HEK293 (cell line): Measurements from ENCODE around the gene CRYZ.

ENCODE experiments used
- CTCF ChIA-PET: fragments of 350-600 bp; formaldehyde crosslinking; extraction: SDS; loops from one replicate; lab custom pipeline; 2021; ENCODE audit warnings: antibody characterized with exemption; lab: Yijun Ruan, JAX
- POLR2A ChIA-PET: fragments of 300-600 bp; formaldehyde crosslinking; extraction: SDS; loops from one replicate; lab custom pipeline; 2020; ENCODE audit warnings: antibody characterized with exemption, inconsistent platforms; lab: Yijun Ruan, JAX
- H3K27ac ChIP-seq: fragments of 200-500 bp; sonication (Bioruptor generic); 2 replicates; pipeline ENCODE4 v1.5.1; 2014; ENCODE audit warnings: low read depth, low read length, control low read depth, inconsistent platforms; ENCODE audit errors: extremely low read depth
- H3K36me3 ChIP-seq, 2 experiments: fragments of 200-500 bp in 1 of 2; sonication (Bioruptor generic) in 1 of 2; 1 replicate in 1 of 2; 2 replicates in 1 of 2; pipeline ENCODE4 v1.5.1; 2014 to 2017; ENCODE audit warnings: inconsistent platforms in 2 of 2, low read length in 2 of 2; ENCODE audit not compliant: control insufficient read depth in 2 of 2, insufficient read depth in 1 of 2
- H3K4me1 ChIP-seq: fragments of 200-500 bp; sonication (Bioruptor generic); 2 replicates; pipeline ENCODE4 v1.5.1; 2014; ENCODE audit warnings: mild to moderate bottlenecking, low read length, inconsistent platforms; ENCODE audit not compliant: control insufficient read depth, insufficient read depth
- H3K4me3 ChIP-seq: 2 replicates; pipeline ENCODE4 v1.5.1; 2011; ENCODE audit warnings: low read depth, mild to moderate bottlenecking, control low read depth, low read length, moderate library complexity
- H3K9me3 ChIP-seq: fragments of 200-500 bp; sonication (Bioruptor generic); 2 replicates; pipeline ENCODE4 v1.5.1; 2014; ENCODE audit warnings: low read depth, low read length, inconsistent platforms; ENCODE audit not compliant: control insufficient read depth, insufficient read depth
- FEZF1 ChIP-seq: fragments of 450-650 bp; formaldehyde crosslinking; IDR thresholded peaks from 2 replicates; pipeline ENCODE4 v1.5.1; 2016; ENCODE audit warnings: missing biosample characterization, missing genetic modification characterization
- MEIS1 ChIP-seq: sonication (generic); formaldehyde crosslinking; IDR thresholded peaks from 2 replicates; pipeline ENCODE4 v1.8.1; 2022; ENCODE audit warnings: missing genetic modification reagents, mild to moderate bottlenecking, borderline replicate concordance
- TRIM28 ChIP-seq: IDR thresholded peaks from 2 replicates; pipeline ENCODE4 v1.6.1; 2011; ENCODE audit warnings: low read length, control low read depth, borderline replicate concordance
- ZEB2 ChIP-seq: fragments of 450-650 bp; formaldehyde crosslinking; IDR thresholded peaks from 2 replicates; pipeline ENCODE4 v1.5.1; 2016; ENCODE audit warnings: missing biosample characterization, missing genetic modification characterization
- ZNF10 ChIP-seq: fragments of 450-650 bp; formaldehyde crosslinking; IDR thresholded peaks from 2 replicates; pipeline ENCODE4 v1.5.1; 2017; ENCODE audit warnings: missing biosample characterization, missing genetic modification characterization
- ZNF112 ChIP-seq: fragments of 450-650 bp; formaldehyde crosslinking; IDR thresholded peaks from 2 replicates; pipeline ENCODE4 v1.5.0; 2017; ENCODE audit warnings: missing biosample characterization, missing genetic modification characterization
- ZNF174 ChIP-seq: fragments of 450-650 bp; formaldehyde crosslinking; IDR thresholded peaks from 2 replicates; pipeline ENCODE4 v1.5.0; 2017; ENCODE audit warnings: missing biosample characterization, mild to moderate bottlenecking, missing genetic modification characterization
- ZNF2 ChIP-seq: fragments of 450-650 bp; formaldehyde crosslinking; IDR thresholded peaks from 2 replicates; pipeline ENCODE4 v1.5.1; 2016; ENCODE audit warnings: missing biosample characterization, missing genetic modification characterization
- ZNF274 ChIP-seq, 2 experiments: fragments of 200-500 bp in 1 of 2; fragments of 450-650 bp in 1 of 2; sonication (Bioruptor generic) in 1 of 2; formaldehyde crosslinking in 1 of 2; IDR thresholded peaks; 2 replicates each; pipeline versions ENCODE4 v1.5.1 to v1.6.1; 2014 to 2016; ENCODE audit warnings: borderline replicate concordance in 1 of 2, inconsistent platforms in 1 of 2, low read length in 1 of 2, missing biosample characterization in 1 of 2, missing genetic modification characterization in 1 of 2
- ZNF311 ChIP-seq: fragments of 450-650 bp; formaldehyde crosslinking; IDR thresholded peaks from 2 replicates; pipeline ENCODE4 v1.5.1; 2017; ENCODE audit warnings: missing biosample characterization, missing genetic modification characterization, borderline replicate concordance
- ZNF350 ChIP-seq: fragments of 450-650 bp; formaldehyde crosslinking; IDR thresholded peaks from 2 replicates; pipeline ENCODE4 v1.5.0; 2017; ENCODE audit warnings: missing biosample characterization, mild to moderate bottlenecking, missing genetic modification characterization
- ZNF423 ChIP-seq: fragments of 450-650 bp; formaldehyde crosslinking; IDR thresholded peaks from 2 replicates; pipeline ENCODE4 v1.5.1; 2016; ENCODE audit warnings: missing biosample characterization, missing genetic modification characterization
- ZNF426 ChIP-seq: fragments of 450-650 bp; formaldehyde crosslinking; IDR thresholded peaks from 2 replicates; pipeline ENCODE4 v1.5.1; 2017; ENCODE audit warnings: missing biosample characterization, missing genetic modification characterization, mild to moderate bottlenecking, inconsistent platforms, moderate library complexity
- ZNF521 ChIP-seq: fragments of 450-650 bp; formaldehyde crosslinking; IDR thresholded peaks from 2 replicates; pipeline ENCODE4 v1.5.1; 2017; ENCODE audit warnings: missing biosample characterization, mild to moderate bottlenecking, missing genetic modification characterization
- ZNF555 ChIP-seq: fragments of 450-650 bp; formaldehyde crosslinking; conservative IDR thresholded peaks from 2 replicates; pipeline ENCODE4 v1.5.1; 2017; ENCODE audit warnings: missing biosample characterization, mild to moderate bottlenecking, missing genetic modification characterization, inconsistent platforms
- TF ChIP-seq, protein P1 (sequence below): fragments of 450-650 bp; IDR thresholded peaks from 2 replicates; pipeline ENCODE4 v1.5.1; 2018; ENCODE audit warnings: missing biosample characterization, mild to moderate bottlenecking, missing genetic modification characterization
- TF ChIP-seq, protein P2 (sequence below): fragments of 450-650 bp; formaldehyde crosslinking; IDR thresholded peaks from 2 replicates; pipeline ENCODE4 v1.5.1; 2016; ENCODE audit warnings: missing biosample characterization, missing genetic modification characterization, low read depth
- TF ChIP-seq, protein P3 (sequence below): fragments of 450-650 bp; formaldehyde crosslinking; conservative IDR thresholded peaks from 2 replicates; pipeline ENCODE4 v1.5.1; 2016; ENCODE audit warnings: low read depth, missing biosample characterization, missing genetic modification characterization
- TF ChIP-seq, protein P4 (sequence below): fragments of 450-650 bp; formaldehyde crosslinking; IDR thresholded peaks from 2 replicates; pipeline ENCODE4 v1.5.1; 2016; ENCODE audit warnings: missing biosample characterization, missing genetic modification characterization
- TF ChIP-seq, protein P5 (sequence below): fragments of 450-650 bp; formaldehyde crosslinking; IDR thresholded peaks from 2 replicates; pipeline ENCODE4; 2016; ENCODE audit warnings: missing biosample characterization, missing genetic modification characterization

The CRYZ gene

DNA sequence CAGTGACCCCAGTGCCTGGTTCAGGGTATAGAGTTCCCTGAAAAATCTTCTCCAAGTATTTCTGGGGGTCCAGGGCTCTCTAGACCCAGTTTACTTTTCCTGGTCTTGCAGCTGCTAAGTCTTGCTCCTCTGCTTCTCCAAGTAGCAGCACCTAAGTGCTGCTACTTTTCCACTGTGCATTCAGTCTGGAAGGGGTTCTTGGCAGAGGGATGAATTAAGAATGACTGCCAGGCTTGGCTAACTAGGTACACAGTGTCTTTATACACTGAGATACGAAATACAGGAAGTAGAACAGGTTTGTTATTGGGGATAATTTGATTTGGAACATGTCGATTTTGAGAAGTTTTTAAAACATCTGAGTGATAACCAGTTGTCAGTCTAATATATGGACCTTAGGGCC, 35.0 kb downstream of the CRYZ start:
- Histone ChIP-seq H3K36me3 (peaks cover 0 to 3% of the 10 kb centered on the region in 2 experiments; a peak in 1 of 3 replicates), H3K4me3 (no peak overlapping the region)
- TF ChIP-seq, protein P1, sequence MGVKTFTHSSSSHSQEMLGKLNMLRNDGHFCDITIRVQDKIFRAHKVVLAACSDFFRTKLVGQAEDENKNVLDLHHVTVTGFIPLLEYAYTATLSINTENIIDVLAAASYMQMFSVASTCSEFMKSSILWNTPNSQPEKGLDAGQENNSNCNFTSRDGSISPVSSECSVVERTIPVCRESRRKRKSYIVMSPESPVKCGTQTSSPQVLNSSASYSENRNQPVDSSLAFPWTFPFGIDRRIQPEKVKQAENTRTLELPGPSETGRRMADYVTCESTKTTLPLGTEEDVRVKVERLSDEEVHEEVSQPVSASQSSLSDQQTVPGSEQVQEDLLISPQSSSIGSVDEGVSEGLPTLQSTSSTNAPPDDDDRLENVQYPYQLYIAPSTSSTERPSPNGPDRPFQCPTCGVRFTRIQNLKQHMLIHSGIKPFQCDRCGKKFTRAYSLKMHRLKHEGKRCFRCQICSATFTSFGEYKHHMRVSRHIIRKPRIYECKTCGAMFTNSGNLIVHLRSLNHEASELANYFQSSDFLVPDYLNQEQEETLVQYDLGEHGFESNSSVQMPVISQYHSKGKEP, result no peak
- TF ChIP-seq ZNF10 (no peak), ZNF2 (tag by site-specific recombination) (no peak), ZNF174 (tag by site-specific recombination) (no peak), ZNF423 (tag by site-specific recombination) (no peak), FEZF1 (tag by site-specific recombination) (no peak), TRIM28 (no peak), ZNF311 (tag by site-specific recombination) (no peak), ZNF521 (no peak), ZNF555 (tag by site-specific recombination) (no peak), ZEB2 (no peak)
- TF ChIP-seq, protein P2, sequence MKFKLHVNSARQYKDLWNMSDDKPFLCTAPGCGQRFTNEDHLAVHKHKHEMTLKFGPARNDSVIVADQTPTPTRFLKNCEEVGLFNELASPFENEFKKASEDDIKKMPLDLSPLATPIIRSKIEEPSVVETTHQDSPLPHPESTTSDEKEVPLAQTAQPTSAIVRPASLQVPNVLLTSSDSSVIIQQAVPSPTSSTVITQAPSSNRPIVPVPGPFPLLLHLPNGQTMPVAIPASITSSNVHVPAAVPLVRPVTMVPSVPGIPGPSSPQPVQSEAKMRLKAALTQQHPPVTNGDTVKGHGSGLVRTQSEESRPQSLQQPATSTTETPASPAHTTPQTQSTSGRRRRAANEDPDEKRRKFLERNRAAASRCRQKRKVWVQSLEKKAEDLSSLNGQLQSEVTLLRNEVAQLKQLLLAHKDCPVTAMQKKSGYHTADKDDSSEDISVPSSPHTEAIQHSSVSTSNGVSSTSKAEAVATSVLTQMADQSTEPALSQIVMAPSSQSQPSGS, result no peak
- TF ChIP-seq, protein P3, sequence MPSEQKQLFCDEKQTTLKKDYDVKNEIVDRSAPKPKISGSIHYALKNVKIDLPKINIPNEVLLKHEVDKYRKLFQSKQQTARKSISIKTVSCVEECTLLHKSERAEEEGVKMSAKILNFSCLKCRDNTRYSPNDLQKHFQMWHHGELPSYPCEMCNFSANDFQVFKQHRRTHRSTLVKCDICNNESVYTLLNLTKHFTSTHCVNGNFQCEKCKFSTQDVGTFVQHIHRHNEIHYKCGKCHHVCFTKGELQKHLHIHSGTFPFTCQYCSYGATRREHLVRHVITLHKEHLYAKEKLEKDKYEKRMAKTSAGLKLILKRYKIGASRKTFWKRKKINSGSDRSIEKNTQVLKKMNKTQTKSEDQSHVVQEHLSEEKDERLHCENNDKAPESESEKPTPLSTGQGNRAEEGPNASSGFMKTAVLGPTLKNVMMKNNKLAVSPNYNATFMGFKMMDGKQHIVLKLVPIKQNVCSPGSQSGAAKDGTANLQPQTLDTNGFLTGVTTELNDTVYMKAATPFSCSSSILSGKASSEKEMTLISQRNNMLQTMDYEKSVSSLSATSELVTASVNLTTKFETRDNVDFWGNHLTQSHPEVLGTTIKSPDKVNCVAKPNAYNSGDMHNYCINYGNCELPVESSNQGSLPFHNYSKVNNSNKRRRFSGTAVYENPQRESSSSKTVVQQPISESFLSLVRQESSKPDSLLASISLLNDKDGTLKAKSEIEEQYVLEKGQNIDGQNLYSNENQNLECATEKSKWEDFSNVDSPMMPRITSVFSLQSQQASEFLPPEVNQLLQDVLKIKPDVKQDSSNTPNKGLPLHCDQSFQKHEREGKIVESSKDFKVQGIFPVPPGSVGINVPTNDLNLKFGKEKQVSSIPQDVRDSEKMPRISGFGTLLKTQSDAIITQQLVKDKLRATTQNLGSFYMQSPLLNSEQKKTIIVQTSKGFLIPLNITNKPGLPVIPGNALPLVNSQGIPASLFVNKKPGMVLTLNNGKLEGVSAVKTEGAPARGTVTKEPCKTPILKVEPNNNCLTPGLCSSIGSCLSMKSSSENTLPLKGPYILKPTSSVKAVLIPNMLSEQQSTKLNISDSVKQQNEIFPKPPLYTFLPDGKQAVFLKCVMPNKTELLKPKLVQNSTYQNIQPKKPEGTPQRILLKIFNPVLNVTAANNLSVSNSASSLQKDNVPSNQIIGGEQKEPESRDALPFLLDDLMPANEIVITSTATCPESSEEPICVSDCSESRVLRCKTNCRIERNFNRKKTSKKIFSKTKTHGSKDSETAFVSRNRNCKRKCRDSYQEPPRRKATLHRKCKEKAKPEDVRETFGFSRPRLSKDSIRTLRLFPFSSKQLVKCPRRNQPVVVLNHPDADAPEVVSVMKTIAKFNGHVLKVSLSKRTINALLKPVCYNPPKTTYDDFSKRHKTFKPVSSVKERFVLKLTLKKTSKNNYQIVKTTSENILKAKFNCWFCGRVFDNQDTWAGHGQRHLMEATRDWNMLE, result no peak
- TF ChIP-seq, all 188 proteins: peak for 0
- Histone ChIP-seq H3K27ac (no peak overlapping the region), H3K9me3 (no peaks in the 10 kb centered on the region), H3K4me1 (no peaks in the 10 kb centered on the region)
- POLR2A ChIA-PET, result no interaction called here
- CTCF ChIA-PET, result interaction anchor here (0.7 to 1.3 kb wide), 2 partner anchors 35 to 1510 kb away, joined by 3 to 12 read pairs; partner anchors contain the start of genes CRYZ and TYW3

DNA sequence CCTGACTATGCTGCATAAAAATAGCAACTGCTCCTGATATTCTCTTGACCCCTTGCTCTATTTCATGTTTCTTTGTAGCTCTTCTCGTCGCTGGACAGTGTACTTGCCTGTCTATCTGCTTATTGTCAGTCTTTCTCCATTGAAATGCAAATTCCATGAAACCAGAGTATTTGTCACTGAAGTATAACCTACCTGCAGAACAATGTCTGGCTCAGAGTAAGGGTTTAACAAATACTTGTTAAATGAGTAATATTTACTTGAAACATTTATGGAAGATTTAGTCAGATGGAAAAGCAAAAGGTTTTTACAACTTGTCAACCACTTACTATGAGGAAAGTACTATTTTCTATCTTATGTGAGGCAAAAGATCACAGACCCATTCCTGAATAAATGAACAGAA, 39.4 kb downstream of the CRYZ start:
- Histone ChIP-seq H3K36me3 (no peaks in the 10 kb centered on the region), H3K9me3 (no peaks in the 10 kb centered on the region), H3K4me1 (no peaks in the 10 kb centered on the region), H3K27ac (no peak overlapping the region), H3K4me3 (no peak overlapping the region)
- ChIA-PET CTCF (no interaction called here), POLR2A (interaction anchor here (0.7 kb wide), 1 partner anchor 264 kb away, joined by 3 read pairs; no protein-coding TSS in a partner anchor)
- no peak for TF ChIP-seq ZNF350 (tag by site-specific recombination)
- no peak for TF ChIP-seq ZNF112 (tag by site-specific recombination)
- TF ChIP-seq, protein P4, sequence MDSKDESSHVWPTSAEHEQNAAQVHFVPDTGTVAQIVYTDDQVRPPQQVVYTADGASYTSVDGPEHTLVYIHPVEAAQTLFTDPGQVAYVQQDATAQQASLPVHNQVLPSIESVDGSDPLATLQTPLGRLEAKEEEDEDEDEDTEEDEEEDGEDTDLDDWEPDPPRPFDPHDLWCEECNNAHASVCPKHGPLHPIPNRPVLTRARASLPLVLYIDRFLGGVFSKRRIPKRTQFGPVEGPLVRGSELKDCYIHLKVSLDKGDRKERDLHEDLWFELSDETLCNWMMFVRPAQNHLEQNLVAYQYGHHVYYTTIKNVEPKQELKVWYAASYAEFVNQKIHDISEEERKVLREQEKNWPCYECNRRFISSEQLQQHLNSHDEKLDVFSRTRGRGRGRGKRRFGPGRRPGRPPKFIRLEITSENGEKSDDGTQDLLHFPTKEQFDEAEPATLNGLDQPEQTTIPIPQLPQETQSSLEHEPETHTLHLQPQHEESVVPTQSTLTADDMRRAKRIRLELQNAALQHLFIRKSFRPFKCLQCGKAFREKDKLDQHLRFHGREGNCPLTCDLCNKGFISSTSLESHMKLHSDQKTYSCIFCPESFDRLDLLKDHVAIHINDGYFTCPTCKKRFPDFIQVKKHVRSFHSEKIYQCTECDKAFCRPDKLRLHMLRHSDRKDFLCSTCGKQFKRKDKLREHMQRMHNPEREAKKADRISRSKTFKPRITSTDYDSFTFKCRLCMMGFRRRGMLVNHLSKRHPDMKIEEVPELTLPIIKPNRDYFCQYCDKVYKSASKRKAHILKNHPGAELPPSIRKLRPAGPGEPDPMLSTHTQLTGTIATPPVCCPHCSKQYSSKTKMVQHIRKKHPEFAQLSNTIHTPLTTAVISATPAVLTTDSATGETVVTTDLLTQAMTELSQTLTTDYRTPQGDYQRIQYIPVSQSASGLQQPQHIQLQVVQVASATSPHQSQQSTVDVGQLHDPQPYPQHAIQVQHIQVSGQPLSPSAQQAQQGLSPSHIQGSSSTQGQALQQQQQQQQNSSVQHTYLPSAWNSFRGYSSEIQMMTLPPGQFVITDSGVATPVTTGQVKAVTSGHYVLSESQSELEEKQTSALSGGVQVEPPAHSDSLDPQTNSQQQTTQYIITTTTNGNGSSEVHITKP (tag by site-specific recombination), result no peak
- TF ChIP-seq, protein P5, sequence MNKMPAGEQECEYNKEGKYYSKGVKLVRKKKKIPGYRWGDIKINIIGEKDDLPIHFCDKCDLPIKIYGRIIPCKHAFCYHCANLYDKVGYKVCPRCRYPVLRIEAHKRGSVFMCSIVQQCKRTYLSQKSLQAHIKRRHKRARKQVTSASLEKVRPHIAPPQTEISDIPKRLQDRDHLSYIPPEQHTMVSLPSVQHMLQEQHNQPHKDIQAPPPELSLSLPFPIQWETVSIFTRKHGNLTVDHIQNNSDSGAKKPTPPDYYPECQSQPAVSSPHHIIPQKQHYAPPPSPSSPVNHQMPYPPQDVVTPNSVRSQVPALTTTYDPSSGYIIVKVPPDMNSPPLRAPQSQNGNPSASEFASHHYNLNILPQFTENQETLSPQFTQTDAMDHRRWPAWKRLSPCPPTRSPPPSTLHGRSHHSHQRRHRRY (tag by site-specific recombination), result no peak
- TF ChIP-seq MEIS1 (CRISPR knock-in tag), result no peak
- TF ChIP-seq ZNF274 (IDR thresholded peaks at IDR 0.05; ENCODE audit: low read length), result no peak
- no peak for TF ChIP-seq ZNF274 (tag by site-specific recombination; IDR thresholded peaks at IDR 0.05; ENCODE audit: borderline replicate concordance)
- no peak for TF ChIP-seq ZNF426 (tag by site-specific recombination)
